B cell (primary cell): ENCODE results near the gene POU4F2.

Source experiments
- CTCF ChIP-seq: fragments of 200-600 bp; IDR thresholded peaks from one replicate; pipeline ENCODE4 v1.8.0; 2022; ENCODE audit warnings: antibody characterized with exemption, mild to moderate bottlenecking
- EZH2 ChIP-seq: IDR thresholded peaks from 2 replicates; pipeline ENCODE4 v1.6.1; 2012; ENCODE audit warnings: borderline replicate concordance, low read depth, mild to moderate bottlenecking, moderate library complexity, low read length; ENCODE audit not compliant: insufficient read depth, poor library complexity, severe bottlenecking

- TF ChIP-seq CTCF (no peak), EZH2 (no peak)
Measured at GRCh38 chr4:146638333-146638785, 334 bp upstream of the POU4F2 start.
